Glomerular endothelial cell (primary cell): ENCODE data around the gene CTDSP2. TPM values are rescaled to one million over a fixed set of nuclear protein-coding genes. Genes with fewer than 3 reads are reported as not detected.
"Not testable (repeated sequence)": the region's sequence is repeated elsewhere in the genome, so short reads cannot be mapped to it uniquely, and the experiment has no call there.

Experiments
- DNase-seq: peaks from one replicate; pipeline ENCODE4 v3.0.0-alpha.2; 2011; ENCODE audit warnings: low read depth, low spot score; ENCODE audit errors: extremely low read depth
- total RNA-seq: library from RNA; depleted of rRNA; stranded (reverse); fragments of >200 nt; gene quantifications from 2 replicates; pipeline ENCODE4 v1.2.3, GENCODE V29; 2015

The CTDSP2 gene, protein sequence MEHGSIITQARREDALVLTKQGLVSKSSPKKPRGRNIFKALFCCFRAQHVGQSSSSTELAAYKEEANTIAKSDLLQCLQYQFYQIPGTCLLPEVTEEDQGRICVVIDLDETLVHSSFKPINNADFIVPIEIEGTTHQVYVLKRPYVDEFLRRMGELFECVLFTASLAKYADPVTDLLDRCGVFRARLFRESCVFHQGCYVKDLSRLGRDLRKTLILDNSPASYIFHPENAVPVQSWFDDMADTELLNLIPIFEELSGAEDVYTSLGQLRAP
- 100 and 106 TPM in 2 replicates for total RNA-seq

DNA sequence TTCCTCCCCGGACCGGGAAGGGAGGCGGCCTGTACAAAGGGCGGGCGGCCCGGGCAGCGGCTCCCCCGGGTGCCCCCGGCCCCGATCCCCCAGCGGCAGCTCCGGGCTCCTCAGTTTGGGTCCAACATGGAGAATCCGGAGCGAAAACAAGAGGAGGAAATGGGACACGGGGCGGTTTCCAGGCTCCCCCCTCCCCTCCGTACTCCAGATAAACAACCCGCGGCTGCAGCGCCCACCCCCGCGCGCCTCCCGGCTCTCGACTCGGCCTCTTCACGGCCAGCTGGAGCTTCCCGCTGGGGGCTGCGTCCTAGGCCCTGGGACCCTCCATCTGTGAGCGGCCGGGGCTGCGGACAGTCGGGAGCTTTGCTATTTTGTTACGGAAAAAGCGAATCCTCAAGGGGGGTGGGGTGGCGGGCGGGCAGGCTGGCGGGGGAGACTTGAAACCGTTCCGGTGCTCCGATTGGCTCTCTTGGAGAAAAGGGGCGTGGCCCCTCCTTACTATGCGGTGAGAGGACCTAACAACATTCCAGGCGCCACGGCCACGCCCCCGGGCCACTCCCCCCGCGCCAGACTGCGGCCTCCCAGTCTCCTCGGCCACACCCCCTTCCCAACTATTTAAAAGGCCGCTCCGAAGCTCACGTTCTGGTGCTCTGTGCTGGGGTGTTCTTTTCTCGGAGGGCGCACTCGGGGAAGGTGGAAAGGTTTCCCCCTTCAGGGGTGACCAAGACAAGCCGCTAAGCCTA is at the start of gene CTDSP2:
Gene CTDSP2 (minus strand): TSS at position 153 of the 743 bp plus-strand sequence. CDS start 294 bp downstream, outside the sequence.
- DNase-seq: peak; percentile 81

DNA sequence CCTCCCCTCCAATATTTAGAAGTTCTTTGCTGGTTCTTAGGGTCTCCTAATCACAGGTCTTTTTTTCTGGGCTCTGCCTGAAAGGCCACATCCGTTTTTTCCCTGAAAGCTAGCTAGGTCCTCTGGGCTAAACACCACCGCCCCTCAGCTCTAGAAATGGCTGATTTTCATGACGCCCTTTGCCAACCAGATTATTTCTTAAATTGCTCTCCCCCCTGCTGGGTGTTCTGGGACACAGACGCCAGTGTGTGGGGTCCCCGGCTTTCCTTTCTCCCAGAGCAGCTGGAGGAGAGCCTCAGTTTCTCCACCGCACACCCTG is 49.5 kb upstream of the CTDSP2 start:
- no peak for DNase-seq

DNA sequence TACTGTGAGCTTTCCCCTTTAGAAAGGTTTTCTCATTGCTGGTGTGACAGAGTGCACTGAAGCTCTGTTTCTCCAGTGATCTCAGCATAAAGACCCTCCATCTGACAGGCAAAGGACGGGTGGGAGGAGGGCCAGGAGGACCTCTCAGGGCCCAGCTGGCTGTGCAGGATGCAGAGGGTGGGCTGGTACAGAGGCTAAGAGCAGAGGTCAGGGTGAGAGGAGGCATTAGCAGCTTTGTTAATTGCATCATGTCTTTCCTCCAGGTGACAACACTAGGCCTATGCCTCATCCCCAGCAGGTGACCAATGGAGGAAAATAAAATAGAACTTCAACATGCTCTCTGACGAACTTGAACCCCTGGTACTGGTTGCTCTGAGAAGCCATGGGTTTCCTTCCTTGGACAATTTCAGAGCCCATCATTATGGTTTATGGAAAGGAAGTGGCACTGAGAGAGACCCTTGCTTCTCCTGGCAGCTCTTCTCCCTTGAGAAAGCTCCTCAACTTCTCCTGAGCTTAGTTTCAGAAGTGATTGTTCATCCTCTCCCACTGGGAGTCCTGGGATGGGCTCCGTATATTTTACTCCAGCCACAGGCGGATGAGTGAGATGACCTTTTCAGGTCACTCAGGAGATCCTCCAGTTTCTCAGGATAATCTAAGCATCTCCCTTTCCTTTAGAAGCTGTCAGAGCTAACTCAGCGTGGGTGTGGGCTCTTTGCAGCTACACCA is 49.0 kb upstream of the CTDSP2 start:
- DNase-seq: no peak

DNA sequence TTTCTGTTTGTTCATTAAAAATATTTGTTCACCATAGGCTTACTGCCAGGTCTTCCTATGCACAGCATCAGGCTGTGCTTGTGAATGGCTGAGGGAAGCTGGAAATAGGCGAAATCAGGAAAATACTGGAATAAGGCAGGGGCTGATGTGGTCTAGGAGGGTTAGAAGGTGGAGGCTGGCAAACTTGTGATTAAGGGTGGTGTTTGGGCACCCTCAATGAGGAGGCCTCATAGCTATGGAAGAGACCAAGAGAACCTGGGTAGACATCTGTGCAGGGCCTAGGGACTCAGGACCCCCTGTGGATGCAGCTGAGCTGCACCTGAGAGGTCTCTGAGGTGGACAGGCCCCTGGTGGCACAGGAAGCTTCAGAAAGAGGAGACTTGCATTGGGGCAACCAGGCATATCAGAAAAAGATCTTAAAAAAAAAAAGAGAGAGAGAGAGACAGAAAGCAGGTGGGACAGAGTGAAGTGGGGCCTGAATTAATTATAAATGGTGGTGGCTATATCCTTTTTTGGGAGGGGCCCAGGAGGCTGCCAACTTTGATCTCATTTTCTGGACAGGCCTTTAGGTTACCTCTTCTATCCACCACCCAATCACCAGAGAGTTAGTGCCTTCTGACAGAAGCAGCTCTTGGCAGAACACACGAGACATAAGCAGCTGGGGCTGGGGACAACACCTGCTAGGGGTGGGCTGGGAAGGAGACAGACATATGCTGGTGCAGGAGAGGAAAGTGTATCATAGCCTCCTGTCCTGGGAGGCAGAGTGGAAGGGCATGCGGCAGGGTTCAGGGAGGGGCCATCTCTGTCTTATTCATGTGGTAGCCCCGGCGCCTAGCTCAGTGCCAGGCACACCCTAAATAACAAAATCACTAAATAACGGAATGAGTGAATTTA is 48.1 kb upstream of the CTDSP2 start:
- DNase-seq: no peak

DNA sequence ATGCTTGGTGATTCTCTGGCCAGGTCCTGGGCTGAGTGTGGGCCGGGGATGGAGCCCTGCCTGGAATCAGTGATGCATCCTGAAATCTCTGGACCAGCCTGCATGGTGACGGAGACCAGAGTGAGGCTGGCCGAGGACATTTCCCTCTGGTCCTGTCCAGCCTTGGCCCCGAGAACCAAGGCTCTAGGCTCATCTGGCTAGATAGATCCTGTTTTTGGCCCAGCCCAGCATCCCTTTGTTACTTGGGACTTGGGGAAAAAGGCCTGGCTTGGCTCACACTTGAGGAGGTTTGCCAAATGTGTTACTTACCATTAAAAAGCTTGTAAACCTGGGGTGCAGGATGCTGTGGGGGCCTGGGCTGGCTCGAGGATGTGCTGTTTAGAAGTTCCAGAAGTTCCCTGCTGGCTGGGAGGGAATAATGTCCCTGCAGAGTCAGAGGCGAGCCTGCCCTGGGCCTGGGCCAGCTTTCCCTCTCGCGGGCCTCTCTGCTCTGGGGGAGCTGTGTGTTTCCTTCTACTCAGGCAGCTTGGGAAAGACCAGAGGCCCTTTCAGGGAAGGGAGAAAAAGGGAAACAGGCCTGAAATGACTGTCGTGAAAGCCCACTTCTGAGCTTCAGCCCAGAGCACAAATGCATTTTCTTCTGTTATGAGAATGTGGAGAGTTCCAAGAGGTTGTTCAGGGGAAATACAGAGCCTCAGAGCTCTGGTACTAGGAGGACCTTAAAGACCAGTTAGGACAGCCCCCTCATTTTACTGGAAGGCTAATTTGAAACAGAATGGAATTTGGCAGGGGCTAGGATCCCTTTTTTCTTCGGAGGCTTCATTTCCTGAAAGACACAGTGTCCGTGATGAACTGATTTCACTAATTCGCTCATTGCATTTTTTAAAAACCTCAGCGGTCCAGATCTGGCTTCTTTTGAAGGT is 47.2 kb upstream of the CTDSP2 start:
- no peak for DNase-seq

DNA sequence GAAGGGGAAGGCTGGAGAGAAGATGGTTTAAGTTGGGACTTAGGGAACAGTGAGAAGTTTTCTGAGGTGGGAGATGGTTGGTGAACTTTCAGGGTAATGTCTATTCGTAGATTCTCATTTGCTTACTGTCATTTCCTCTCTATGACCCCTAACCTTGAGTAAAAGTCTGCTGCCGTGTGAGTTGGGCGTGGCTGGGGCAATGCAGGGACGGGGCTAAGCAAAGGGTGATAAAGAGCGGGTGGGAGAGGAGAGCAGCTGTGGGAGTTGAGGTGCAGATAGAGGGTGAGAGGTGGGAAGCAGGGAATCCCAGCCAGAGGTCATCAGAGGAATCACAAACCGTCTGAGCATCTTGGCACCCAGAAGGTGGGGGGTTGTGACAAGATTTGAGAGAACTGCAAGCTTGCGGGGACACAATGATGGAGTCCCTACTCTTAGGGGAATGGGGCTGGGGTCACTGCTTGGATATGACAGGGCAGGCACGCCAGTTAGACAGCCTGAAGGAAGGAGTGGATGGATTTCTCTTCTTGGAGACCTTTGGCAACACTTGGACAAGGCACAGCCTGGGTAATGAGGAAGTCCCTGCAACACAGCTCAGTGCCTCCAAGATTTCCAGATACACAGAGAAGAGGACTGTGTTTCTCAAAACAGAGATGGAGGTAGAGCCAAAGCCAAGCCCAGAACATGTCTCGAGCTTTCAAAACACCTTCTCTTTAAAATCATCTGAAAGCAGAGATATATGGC is 45.9 kb upstream of the CTDSP2 start:
- no peak for DNase-seq

DNA sequence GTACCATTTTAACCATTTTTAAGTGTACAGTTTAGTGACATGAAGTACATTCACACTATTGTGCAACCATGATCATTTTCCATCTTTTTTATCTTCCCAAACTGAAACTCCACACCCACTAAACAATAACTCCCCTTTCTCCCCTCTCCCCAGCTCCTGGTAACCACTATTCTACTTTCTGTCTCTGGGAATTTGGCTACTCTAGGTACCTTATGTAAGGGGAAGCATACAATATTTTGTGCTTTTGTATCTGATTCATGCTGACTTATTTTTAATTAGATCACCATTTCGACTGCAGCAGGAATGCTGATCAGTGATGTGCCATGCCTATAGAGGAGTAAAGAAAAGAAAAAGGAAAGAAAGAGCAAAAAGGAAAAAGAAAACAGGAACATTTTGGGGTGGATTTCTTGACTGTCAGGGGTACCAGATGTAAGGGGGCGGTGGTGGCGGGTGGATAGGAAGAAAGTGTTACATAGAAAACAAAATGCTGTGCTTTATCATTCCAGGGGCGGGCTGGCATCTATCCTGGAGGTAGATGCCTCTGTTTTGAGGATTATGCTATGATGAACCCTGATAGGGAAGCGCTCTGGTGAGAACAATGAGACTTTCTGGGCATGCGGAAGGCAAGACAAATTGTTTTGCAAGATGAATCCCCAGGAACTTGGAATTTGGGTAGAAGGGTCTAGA is 45.2 kb upstream of the CTDSP2 start:
- no peak for DNase-seq

DNA sequence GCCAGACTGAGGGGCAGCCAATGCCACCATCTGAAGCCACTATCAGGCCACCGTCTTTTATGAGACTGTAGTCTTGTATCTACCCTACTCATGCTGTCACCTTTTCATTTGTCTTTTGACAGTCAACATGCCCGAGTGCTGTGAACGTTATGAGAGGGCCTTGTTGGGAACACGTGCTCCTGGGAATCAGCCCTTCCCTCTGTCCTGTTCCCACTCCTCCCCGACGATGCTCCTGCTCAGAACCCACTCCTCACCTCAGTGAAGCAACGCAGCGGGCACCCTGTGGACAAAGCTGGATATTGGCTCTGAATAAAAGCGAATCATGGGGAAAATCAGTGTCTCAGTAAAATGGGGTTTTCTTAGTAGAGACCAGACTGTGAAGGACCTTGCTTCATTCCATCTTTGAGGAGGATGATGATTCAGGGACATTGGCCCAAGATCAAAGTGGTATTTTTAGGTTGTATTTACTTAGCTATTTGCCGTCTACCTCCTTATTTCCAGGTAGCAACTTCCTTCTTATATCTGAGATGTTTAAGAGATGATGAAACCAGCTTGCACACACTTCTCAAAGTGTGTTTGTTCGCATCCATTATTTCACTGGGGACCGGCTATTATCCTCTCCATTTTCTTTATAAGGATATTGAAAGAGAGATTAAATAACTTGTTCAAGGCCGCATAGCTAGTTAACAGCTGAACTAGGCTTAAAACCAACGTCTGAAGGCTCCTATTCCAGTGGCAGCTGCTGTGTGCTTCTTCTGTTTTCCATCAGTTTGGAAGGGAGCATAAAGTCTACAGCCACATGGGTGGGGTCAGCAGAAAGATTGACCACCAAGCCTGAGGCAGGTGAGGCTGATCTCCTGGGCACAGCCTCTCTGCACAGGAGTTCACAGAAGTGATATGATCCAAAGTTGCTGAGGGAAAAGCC is 43.9 kb upstream of the CTDSP2 start:
- no peak for DNase-seq

DNA sequence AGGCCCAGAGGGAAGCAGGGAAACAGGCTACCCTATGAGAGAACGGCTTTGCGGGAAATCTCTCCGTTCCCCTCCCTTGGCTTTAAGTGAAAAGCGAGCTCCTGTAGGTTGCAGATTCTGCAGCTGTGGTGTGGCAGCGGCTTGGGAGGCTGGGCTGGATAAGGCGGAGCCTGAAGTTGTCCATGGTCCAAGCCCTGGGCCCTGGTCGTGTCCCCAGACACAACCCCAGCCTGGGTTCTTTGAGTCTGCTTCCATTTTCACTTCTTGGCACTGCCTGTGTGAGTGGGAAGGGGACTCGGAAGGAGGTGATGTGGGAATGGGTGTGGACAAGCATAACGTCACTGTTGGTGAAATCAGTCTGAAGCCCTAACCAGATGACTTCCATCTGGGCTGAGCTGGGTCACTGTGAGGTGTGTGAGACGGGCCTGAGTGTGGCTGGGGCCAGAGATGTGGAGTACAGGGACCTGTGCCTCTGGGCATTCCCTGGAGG is 43.0 kb upstream of the CTDSP2 start:
- no peak for DNase-seq

DNA sequence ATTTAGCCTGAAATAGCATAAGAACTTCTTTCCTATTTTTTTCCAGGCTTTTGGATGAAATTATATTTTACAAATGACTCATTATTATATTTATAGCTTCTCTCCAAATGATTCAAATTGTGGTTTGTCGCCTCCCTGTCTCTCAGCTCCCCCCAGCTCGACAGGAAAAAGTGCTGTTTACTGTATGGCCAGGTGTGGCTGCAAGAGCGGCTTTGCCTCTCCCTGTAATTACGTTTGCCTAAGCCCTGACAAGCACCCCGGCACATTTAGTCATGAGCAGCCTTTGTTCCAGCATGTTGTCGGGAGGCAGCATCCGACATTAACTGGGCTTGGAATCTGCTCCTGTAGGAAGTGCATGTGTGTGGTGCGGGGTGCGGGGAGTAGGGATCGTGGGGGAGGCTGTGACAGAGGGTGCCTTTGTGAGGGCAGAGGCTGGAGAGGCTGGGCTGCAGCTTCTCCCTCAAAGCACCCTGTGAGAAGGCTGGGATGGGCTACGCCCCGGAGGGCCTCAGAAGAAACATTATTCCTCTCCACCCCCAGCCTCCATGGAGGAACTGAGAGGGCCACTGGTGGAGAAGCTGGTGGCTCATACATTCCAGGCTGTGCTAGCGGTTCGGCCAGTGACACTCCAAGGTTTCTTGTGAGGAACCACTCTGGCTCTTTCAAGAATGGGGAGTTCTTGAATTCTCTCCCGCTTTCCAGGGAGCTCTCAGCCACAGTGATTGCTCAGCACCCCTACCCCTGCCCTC is 42.1 kb upstream of the CTDSP2 start:
- DNase-seq: no peak

DNA sequence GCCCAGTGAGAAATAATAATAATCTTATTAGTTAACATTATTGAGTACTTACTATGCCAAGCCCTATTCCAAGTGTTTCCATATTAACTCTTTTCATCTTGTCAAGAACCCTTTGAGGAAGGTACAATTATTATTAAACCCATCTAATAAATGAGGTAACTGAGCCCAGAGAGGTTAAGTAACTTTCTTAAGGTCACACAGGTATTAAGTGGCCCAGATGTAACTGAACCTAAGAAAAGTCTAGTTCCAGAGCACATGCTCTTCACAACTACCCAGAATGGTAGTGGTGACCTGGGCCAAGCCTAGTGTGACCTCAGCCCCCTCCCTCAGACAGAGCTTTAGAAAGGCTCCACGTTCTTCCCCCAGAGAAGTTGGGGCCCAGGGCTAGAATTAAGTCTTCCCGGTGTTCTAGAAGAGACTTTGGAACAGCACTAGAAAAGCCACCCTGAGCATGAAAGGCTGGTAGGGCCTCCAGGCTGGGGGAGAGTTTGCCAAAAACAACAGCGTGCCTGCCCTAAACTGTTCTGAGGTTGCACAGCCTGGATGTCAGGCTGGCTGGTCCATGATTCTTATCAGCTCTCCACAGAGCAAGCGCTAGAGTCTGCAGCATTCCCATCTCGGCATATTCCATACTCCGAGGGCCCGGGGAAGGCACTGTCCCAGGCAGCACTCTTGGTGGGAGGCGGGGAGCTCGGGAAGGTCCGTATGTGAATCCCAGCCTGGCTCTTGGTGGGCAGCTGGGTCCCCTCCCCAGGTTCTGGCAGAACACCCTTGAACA is 41.3 kb upstream of the CTDSP2 start:
- no peak for DNase-seq

DNA sequence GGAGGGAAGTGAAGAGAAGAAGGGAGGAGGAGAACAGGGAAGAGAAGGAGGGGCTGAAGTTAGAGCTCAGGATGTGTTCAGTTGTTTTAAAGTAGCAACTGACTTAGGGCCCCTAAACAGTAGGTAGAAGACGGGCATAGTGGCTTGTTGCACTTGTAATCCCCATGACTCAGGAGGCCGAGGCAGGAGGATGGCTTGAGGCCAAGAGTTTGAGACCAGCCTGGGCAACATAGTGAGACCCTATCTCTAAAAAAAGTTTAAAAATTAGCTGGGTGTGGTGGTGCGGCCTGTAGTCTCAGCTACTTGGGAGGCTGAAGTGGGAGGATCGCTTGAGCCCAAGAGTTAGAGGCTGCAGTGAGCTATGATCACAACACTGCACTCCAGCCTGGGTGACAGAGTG is 40.4 kb upstream of the CTDSP2 start:
- DNase-seq: not testable (repeated sequence)

DNA sequence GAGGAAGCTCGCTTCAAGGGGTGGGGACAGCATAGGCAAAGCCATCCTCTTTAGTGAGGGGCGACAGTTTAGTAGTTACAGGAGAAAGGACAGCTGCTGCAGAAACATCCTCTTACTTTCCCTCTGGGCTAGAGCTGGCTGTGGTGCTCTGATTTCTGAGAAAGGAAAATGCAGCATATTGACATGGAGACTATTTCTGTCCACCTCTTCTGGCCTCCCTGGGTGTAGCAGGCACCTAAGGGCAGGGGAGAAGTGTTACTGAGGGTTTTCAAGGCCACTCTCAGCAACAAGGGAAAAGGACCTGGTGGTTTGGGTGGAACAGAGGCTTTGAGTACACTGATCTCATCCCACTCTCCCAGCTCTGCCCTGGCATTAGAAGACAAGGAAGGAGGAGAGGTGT is 40.0 kb upstream of the CTDSP2 start:
- no peak for DNase-seq

DNA sequence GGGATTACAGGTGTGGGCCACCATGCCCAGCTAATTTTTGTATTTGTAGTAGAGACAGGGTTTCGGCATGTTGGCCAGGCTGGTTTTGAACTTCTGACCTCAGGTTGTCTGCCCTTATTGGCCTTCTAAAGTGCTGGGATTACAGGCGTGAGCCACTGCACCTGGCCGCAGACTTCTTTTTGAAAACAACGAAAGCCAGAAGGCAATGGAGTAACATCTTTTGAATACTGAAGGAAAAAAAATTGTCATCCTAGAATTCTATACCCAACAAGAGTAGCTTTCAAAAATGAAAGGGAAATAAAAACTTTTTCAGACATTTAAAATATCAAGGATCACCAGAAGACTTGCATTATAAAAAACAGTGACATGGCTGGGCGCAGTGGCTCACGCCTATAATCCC is 38.7 kb upstream of the CTDSP2 start:
- no peak for DNase-seq

DNA sequence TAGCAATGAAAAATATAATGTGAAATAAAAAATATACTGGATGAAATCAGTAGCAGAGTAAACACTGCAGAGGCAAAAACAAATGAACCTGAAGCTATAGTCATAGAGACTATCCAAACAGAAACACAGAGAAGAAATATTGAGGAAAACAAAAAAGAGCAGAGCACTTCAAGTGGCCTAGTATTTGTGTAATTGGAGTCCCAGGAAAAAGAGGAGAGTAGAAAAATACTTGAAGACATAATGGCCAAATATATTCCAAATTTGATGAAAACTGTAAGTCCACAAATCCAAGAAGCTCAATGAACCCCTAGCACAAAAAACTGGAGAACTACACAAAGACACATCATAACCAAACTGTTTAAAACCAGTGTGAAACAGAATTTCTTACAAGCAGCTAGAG is 37.2 kb upstream of the CTDSP2 start:
- DNase-seq: no peak

DNA sequence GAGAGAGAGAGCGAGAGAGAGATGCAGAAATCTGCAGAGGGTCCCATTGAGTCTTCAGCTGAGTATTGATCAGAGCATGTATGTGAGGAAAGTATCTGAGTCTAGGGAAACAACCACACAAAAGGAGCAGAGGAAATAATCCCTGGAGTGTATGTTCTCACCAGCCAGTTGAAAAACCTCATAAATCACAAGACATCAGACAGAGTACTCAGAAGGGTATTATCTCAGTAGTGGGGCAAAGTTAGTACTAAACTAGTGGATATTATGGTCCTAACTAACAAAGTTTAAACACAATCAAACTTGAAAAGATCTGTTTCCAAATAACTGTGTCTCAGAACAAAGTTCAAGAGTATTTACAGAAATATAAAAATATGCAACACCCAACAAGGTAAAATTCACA is 36.5 kb upstream of the CTDSP2 start:
- DNase-seq: no peak
